Tibial nerve (tissue), 4 donors: ENCODE measurements around the gene SDC1. TPM values are rescaled to one million over a fixed set of nuclear protein-coding genes. Genes with fewer than 3 reads are reported as not detected.

ENCODE experiments used
- DNase-seq, 2 donors: peaks; one replicate each; pipeline ENCODE4 v3.0.0-alpha.2; 2019; ENCODE audit warnings: low spot score in 2 of 2
- H3K27ac ChIP-seq, 4 donors: fragments of 200-600 bp; sonication (generic) in 3 of 4; one replicate each; pipeline ENCODE4 v1.5.1; 2017 to 2019; ENCODE audit warnings: mild to moderate bottlenecking in 1 of 4
- H3K27me3 ChIP-seq, 2 donors: fragments of 200-600 bp; sonication (generic) in 1 of 2; one replicate each; pipeline versions ENCODE4 v1.5.1 to v1.6.0; 2017 to 2019
- H3K36me3 ChIP-seq, 3 donors: fragments of 200-600 bp; sonication (generic); one replicate each; pipeline ENCODE4 v1.5.1; 2018 to 2019
- H3K4me1 ChIP-seq, 4 donors: fragments of 200-600 bp; sonication (generic) in 3 of 4; one replicate each; pipeline ENCODE4 v1.5.1; 2017 to 2019
- H3K4me3 ChIP-seq, 4 donors: fragments of 200-600 bp; sonication (generic) in 3 of 4; one replicate each; pipeline ENCODE4 v1.5.1; 2017 to 2019; ENCODE audit warnings: mild to moderate bottlenecking in 1 of 4, moderate library complexity in 1 of 4
- H3K9me3 ChIP-seq, 4 donors: fragments of 200-600 bp; sonication (generic) in 3 of 4; one replicate each; pipeline ENCODE4 v1.5.1; 2017 to 2019
- CTCF ChIP-seq, 5 experiments: fragments of 200-600 bp in 3 of 5; fragments of 450-650 bp in 2 of 5; sonication (generic) in 3 of 5; IDR thresholded peaks; one replicate each; pipeline ENCODE4 v1.5.1; 2016 to 2019; ENCODE audit warnings: antibody characterized with exemption in 5 of 5, mild to moderate bottlenecking in 3 of 5, moderate library complexity in 2 of 5
- EP300 ChIP-seq, 2 donors: sonication (generic); formaldehyde crosslinking; IDR thresholded peaks; one replicate each; pipeline ENCODE4 v1.6.1; 2017; ENCODE audit warnings: antibody characterized with exemption in 2 of 2, mild to moderate bottlenecking in 1 of 2
- POLR2A ChIP-seq, 2 donors: fragments of 450-650 bp; IDR thresholded peaks; one replicate each; pipeline ENCODE4 v1.6.1; 2017; ENCODE audit warnings: antibody characterized with exemption in 2 of 2, mild to moderate bottlenecking in 2 of 2, moderate library complexity in 2 of 2
- WGBS, 2 donors: methylation state at CpG; one replicate each; pipeline ENCODE4 v1.1.5; 2018; 5-methylcytosine and 5-hydroxymethylcytosine counted together
- total RNA-seq, 4 donors: library from RNA; depleted of rRNA; stranded (reverse); fragments of >200 nt; gene quantifications; one replicate each; pipeline ENCODE4 v1.1.0, GENCODE V29; 2016

The SDC1 gene
- total RNA-seq, 4 donors from 2014 or later: 0.78 to 2.8 (median 1.7) TPM

- Histone ChIP-seq H3K4me1 (no peaks in the 10 kb centered on the region), H3K9me3 (no peaks in the 10 kb centered on the region), H3K36me3 (no peaks in the 10 kb centered on the region), H3K27me3 (no peaks in the 10 kb centered on the region), H3K4me3 (no peak overlapping the region), H3K27ac (no peak overlapping the region)
- DNase-seq: no peak
- WGBS, 2 donors: 81 to 90% methylated on average over 16 to 17 of the region's 17 CpGs
- TF ChIP-seq POLR2A (IDR thresholded peaks at IDR 0.05): no peak
- TF ChIP-seq CTCF (IDR thresholded peaks at IDR 0.05): no peak
- TF ChIP-seq EP300 (IDR thresholded peaks at IDR 0.05): no peak
Measured at GRCh38 chr2:20201671-20202070, 23.3 kb downstream of the SDC1 start.

- WGBS, 2 donors: 87 to 93% methylated on average over 26 of the region's 26 CpGs
- DNase-seq: no peak
- H3K27me3 ChIP-seq: no peaks in the 10 kb centered on the region
- H3K9me3 ChIP-seq: no peaks in the 10 kb centered on the region
- H3K36me3 ChIP-seq: no peaks in the 10 kb centered on the region
- H3K4me1 ChIP-seq: no peaks in the 10 kb centered on the region
- no peak for TF ChIP-seq CTCF (IDR thresholded peaks at IDR 0.05)
- TF ChIP-seq POLR2A (IDR thresholded peaks at IDR 0.05): no peak
- TF ChIP-seq EP300 (IDR thresholded peaks at IDR 0.05): no peak
- no peak overlapping the region for H3K27ac ChIP-seq
- no peak overlapping the region for H3K4me3 ChIP-seq
Measured at GRCh38 chr2:20200697-20201555, 24.0 kb downstream of the SDC1 start.

- Histone ChIP-seq H3K27ac (no peak overlapping the region), H3K4me1 (no peaks in the 10 kb centered on the region), H3K4me3 (no peak overlapping the region), H3K9me3 (no peaks in the 10 kb centered on the region), H3K27me3 (no peaks in the 10 kb centered on the region), H3K36me3 (no peaks in the 10 kb centered on the region)
- 89 to 93% methylated on average over 6 of the region's 6 CpGs for WGBS, 2 donors
- DNase-seq: no peak
- TF ChIP-seq CTCF (IDR thresholded peaks at IDR 0.05) (no peak), EP300 (IDR thresholded peaks at IDR 0.05) (no peak), POLR2A (IDR thresholded peaks at IDR 0.05) (no peak)
Measured at GRCh38 chr2:20199633-20200270, 25.2 kb downstream of the SDC1 start.

- TF ChIP-seq POLR2A (IDR thresholded peaks at IDR 0.05): no peak
- TF ChIP-seq EP300 (IDR thresholded peaks at IDR 0.05): no peak
- no peak for TF ChIP-seq CTCF (IDR thresholded peaks at IDR 0.05)
- Histone ChIP-seq H3K9me3 (no peaks in the 10 kb centered on the region), H3K27ac (no peak overlapping the region), H3K36me3 (no peaks in the 10 kb centered on the region), H3K27me3 (no peaks in the 10 kb centered on the region), H3K4me3 (no peak overlapping the region), H3K4me1 (no peaks in the 10 kb centered on the region)
- no peak for DNase-seq
- WGBS, 2 donors: 65 to 68% methylated on average over 14 of the region's 14 CpGs
Measured at GRCh38 chr2:20198796-20199632, 25.9 kb downstream of the SDC1 start.
